ENCODE results near the gene KCNMA1. TPM values are rescaled to one million over a fixed set of nuclear protein-coding genes. Genes with fewer than 3 reads are reported as not detected.
A peak's percentile ranks its signal among the peaks of the same experiment; 100 is the strongest.

The KCNMA1 gene
- total and polyA plus RNA-seq, 7 donors, result 15.3 to 427 (median 256) TPM

- H3K4me3 ChIP-seq, result no peak overlapping the region
- H3K9me3 ChIP-seq, result no peaks in the 10 kb centered on the region
- peaks cover 0 to 61% (median 27%) of the 10 kb centered on the region in 4 donors for H3K4me1 ChIP-seq
- intact Hi-C loops (cut with DNase I), result no loop called here
- no peak for DNase-seq
- H3K27me3 ChIP-seq, result no peaks in the 10 kb centered on the region
- TF ChIP-seq POLR2A (IDR thresholded peaks at IDR 0.05) (no peak), CTCF (IDR thresholded peaks at IDR 0.05) (no peak), POLR2AphosphoS5 (IDR thresholded peaks at IDR 0.05) (no peak), EP300 (IDR thresholded peaks at IDR 0.05) (no peak)
- no peaks in the 10 kb centered on the region for H3K36me3 ChIP-seq
- WGBS, 2 donors, result 90 to 91% methylated on average over 4 of the region's 4 CpGs
- H3K27ac ChIP-seq, result no peak overlapping the region
These were observed 190.9 kb downstream of the KCNMA1 start for GRCh38 chr10:77446700-77447099.

DNA sequence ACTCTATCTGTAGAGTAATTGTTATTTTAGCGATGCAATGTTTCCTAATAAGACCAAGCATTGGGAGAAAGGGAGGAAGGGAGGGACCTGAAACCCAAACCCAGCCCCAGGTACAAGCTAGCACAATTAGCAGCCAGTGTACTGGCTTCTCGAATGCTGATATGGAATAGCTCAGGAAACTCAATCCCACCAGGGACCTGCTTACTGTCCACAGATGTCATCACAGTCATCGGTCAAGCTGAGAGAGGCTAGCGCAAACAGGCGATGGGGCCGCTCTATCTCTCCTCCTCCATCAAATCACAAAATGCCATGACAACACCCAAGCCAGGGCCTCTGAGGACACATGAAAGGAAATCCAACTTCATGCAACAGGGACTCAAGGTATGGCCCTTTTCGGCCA is 192.1 kb downstream of the KCNMA1 start:
- Histone ChIP-seq H3K27me3 (no peaks in the 10 kb centered on the region), H3K36me3 (no peaks in the 10 kb centered on the region), H3K4me3 (no peak overlapping the region), H3K9me3 (no peaks in the 10 kb centered on the region), H3K27ac (no peak overlapping the region), H3K4me1 (peaks cover 0 to 69% (median 33%) of the 10 kb centered on the region in 4 donors)
- TF ChIP-seq POLR2AphosphoS5 (IDR thresholded peaks at IDR 0.05) (no peak), EP300 (IDR thresholded peaks at IDR 0.05) (no peak), POLR2A (IDR thresholded peaks at IDR 0.05) (no peak), CTCF (IDR thresholded peaks at IDR 0.05) (no peak)
- WGBS, 2 donors, result 93 to 96% methylated on average over 7 of the region's 7 CpGs
- intact Hi-C loops (cut with DNase I), result no loop called here
- no peak for DNase-seq

- intact Hi-C loops (cut with DNase I), result no loop called here
- TF ChIP-seq CTCF (IDR thresholded peaks at IDR 0.05) (no peak), POLR2AphosphoS5 (IDR thresholded peaks at IDR 0.05) (no peak), POLR2A (IDR thresholded peaks at IDR 0.05) (no peak), EP300 (IDR thresholded peaks at IDR 0.05) (no peak)
- H3K27ac ChIP-seq, result no peak overlapping the region
- WGBS, 2 donors, result 68 to 79% methylated on average over 2 of the region's 2 CpGs
- no peaks in the 10 kb centered on the region for H3K27me3 ChIP-seq
- peaks cover 0 to 69% (median 35%) of the 10 kb centered on the region in 4 donors for H3K4me1 ChIP-seq
- no peak for DNase-seq
- H3K36me3 ChIP-seq, result no peaks in the 10 kb centered on the region
- no peak overlapping the region for H3K4me3 ChIP-seq
- H3K9me3 ChIP-seq, result no peaks in the 10 kb centered on the region
These were observed 193.6 kb downstream of the KCNMA1 start for GRCh38 chr10:77444041-77444440.

DNA sequence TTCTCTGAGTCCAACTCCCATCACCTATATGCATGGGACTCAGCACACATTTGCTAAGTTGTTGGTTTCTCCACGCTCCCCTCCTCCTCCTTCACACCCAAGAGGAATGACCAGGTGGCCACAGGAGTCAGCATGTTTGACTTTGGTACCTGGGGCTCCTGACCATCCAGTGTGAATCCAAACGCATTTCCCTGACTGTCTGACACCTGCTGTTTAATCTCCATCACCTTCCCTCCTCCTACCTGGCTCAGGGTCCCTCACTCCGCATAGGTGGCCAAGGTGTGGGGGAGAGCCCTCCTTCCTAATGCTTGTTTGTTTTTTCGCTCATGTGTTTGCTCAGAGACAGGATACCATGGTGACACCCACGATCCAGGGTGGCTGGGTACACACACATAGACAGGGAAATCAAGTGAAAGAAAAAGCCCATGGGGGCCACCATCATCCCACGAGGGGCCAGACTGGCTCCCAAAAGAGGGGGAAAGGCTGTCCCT is 194.9 kb downstream of the KCNMA1 start:
- TF ChIP-seq EP300 (IDR thresholded peaks at IDR 0.05) (no peak), CTCF (IDR thresholded peaks at IDR 0.05) (no peak), POLR2AphosphoS5 (IDR thresholded peaks at IDR 0.05) (no peak), POLR2A (IDR thresholded peaks at IDR 0.05) (no peak)
- Histone ChIP-seq H3K9me3 (no peaks in the 10 kb centered on the region), H3K4me1 (peaks cover 0 to 57% (median 26%) of the 10 kb centered on the region in 4 donors), H3K27ac (peak overlapping the region in 1 of 4 donors; percentile 24), H3K4me3 (no peak overlapping the region), H3K27me3 (no peaks in the 10 kb centered on the region), H3K36me3 (no peaks in the 10 kb centered on the region)
- DNase-seq, result no peak
- WGBS, 2 donors, result 60 to 68% methylated on average over 6 of the region's 6 CpGs
- intact Hi-C loops (cut with DNase I), result no loop called here
